CD4-positive, alpha-beta T cell treated with Interleukin-17A for 1 hour (primary cell): ENCODE results near the gene FAAP20.

ENCODE experiments used
- DNase-seq: peaks from one replicate; pipeline ENCODE4 v3.0.0-alpha.2; 2020

FAAP20 gene

GRCh38 chr1:2210084-2210653, 15.6 kb upstream of the FAAP20 start:
- DNase-seq: no peak

- DNase-seq: no peak
These were observed 15.0 kb upstream of the FAAP20 start for GRCh38 chr1:2209400-2210083.

GRCh38 chr1:2208309-2209239, 14.0 kb upstream of the FAAP20 start:
- DNase-seq: no peak

GRCh38 chr1:2206813-2207487, 12.4 kb upstream of the FAAP20 start:
- DNase-seq: no peak

GRCh38 chr1:2205191-2205952, 10.8 kb upstream of the FAAP20 start:
- DNase-seq: peak; percentile 95

- no peak for DNase-seq
These were observed 10.0 kb upstream of the FAAP20 start for GRCh38 chr1:2204415-2205190.

GRCh38 chr1:2203671-2204414, 9.3 kb upstream of the FAAP20 start:
- DNase-seq: no peak

GRCh38 chr1:2202843-2203601, 8.4 kb upstream of the FAAP20 start:
- DNase-seq: no peak

- no peak for DNase-seq
These were observed 7.5 kb upstream of the FAAP20 start for GRCh38 chr1:2202008-2202575.

GRCh38 chr1:2201062-2201461, 6.5 kb upstream of the FAAP20 start:
- DNase-seq: no peak

GRCh38 chr1:2200308-2200943, 5.9 kb upstream of the FAAP20 start:
- no peak for DNase-seq

GRCh38 chr1:2199042-2199810, 4.7 kb upstream of the FAAP20 start:
- DNase-seq: peak; percentile 93

- DNase-seq: no peak
These were observed 4.0 kb upstream of the FAAP20 start for GRCh38 chr1:2198571-2198970.

- DNase-seq: no peak
These were observed 3.2 kb upstream of the FAAP20 start for GRCh38 chr1:2197707-2198165.

- no peak for DNase-seq
These were observed 2.5 kb upstream of the FAAP20 start for GRCh38 chr1:2196901-2197638.

- no peak for DNase-seq
These were observed 1.2 kb upstream of the FAAP20 start for GRCh38 chr1:2195785-2196184.

- peak; percentile 91 for DNase-seq
These were observed 514 bp upstream of the FAAP20 start for GRCh38 chr1:2194898-2195673.
